ENCODE results near the gene SERTAD2.

- TF ChIP-seq CTCF (IDR thresholded peaks at IDR 0.05) (no peak), POLR2A (IDR thresholded peaks at IDR 0.05) (no peak)
Observed at GRCh38 chr2:64601034-64601754, 52.5 kb downstream of the SERTAD2 start.

Data from thyroid gland (tissue), 4 donors.